Right ventricle myocardium superior (tissue), 1 donor: ENCODE results near the gene GRM7. TPM values are rescaled to one million over a fixed set of nuclear protein-coding genes. Genes with fewer than 3 reads are reported as not detected.

Experiments
- ATAC-seq: fragments of 200-7000 bp; cut with Tn5 transposase; one replicate; pipeline ENCODE4 v1.9.1; 2020; ENCODE audit warnings: mild to moderate bottlenecking; ENCODE audit not compliant: poor library complexity
- DNase-seq: peaks from one replicate; pipeline ENCODE4 v3.0.0-alpha.2; 2020
- intact Hi-C: fragments of 100-400 bp; cut with DNase I; formaldehyde crosslinking; loops from one replicate; pipeline ENCODE4 v1.11.2; 2022
- total RNA-seq: library from RNA; stranded (reverse); fragmentation: NEBNext Ultra II Directional; extraction: Animal tissue kit (Norgen Biotek cat#: 25700); gene quantifications from one replicate; pipeline ENCODE4 v1.2.1, GENCODE V29; 2021
- donor health status: DM: no; HTN: yes; CAD: no; lungs with severe emphysema.

The GRM7 gene
- total RNA-seq, 1 donor from 2014 or later = not detected

GRCh38 chr3:7357101-7357500, 496.2 kb downstream of the GRM7 start:
- DNase-seq (no peak), ATAC-seq (no peak)
- intact Hi-C loops = no loop called here

- ATAC-seq (no peak), DNase-seq (no peak)
- intact Hi-C loops = no loop called here
Observed at GRCh38 chr3:7367968-7368367, 507.1 kb downstream of the GRM7 start.

GRCh38 chr3:7368597-7368996, 507.7 kb downstream of the GRM7 start:
- no peak for DNase-seq
- intact Hi-C loops = no loop called here
- ATAC-seq = no peak

- intact Hi-C loops = no loop called here
- DNase-seq = no peak
- ATAC-seq = no peak
Observed at GRCh38 chr3:7371693-7372572, 511.0 kb downstream of the GRM7 start.

GRCh38 chr3:7377103-7377502, 516.2 kb downstream of the GRM7 start:
- ATAC-seq (no peak), DNase-seq (no peak)
- intact Hi-C loops = no loop called here

- DNase-seq (no peak), ATAC-seq (no peak)
- intact Hi-C loops = no loop called here
Observed at GRCh38 chr3:7381741-7382140, 520.8 kb downstream of the GRM7 start.

GRCh38 chr3:7382293-7383010, 521.5 kb downstream of the GRM7 start:
- ATAC-seq (peak; percentile 60), DNase-seq (no peak)
- intact Hi-C loops = no loop called here

GRCh38 chr3:7385635-7386034, 524.7 kb downstream of the GRM7 start:
- DNase-seq (no peak), ATAC-seq (no peak)
- intact Hi-C loops = no loop called here

GRCh38 chr3:7388026-7388425, 527.1 kb downstream of the GRM7 start:
- intact Hi-C loops = no loop called here
- DNase-seq (no peak), ATAC-seq (no peak)

GRCh38 chr3:7392206-7392605, 531.3 kb downstream of the GRM7 start:
- ATAC-seq (no peak), DNase-seq (no peak)
- intact Hi-C loops = no loop called here

- DNase-seq = no peak
- ATAC-seq = no peak
- intact Hi-C loops = no loop called here
Observed at GRCh38 chr3:7393944-7394605, 533.2 kb downstream of the GRM7 start.

GRCh38 chr3:7396534-7396933, 535.6 kb downstream of the GRM7 start:
- DNase-seq (no peak), ATAC-seq (no peak)
- intact Hi-C loops = no loop called here

GRCh38 chr3:7397097-7397496, 536.2 kb downstream of the GRM7 start:
- intact Hi-C loops = no loop called here
- DNase-seq (no peak), ATAC-seq (no peak)

- intact Hi-C loops = no loop called here
- no peak for ATAC-seq
Observed at GRCh38 chr3:7400360-7400759, 539.4 kb downstream of the GRM7 start.

GRCh38 chr3:7401418-7401817, 540.5 kb downstream of the GRM7 start:
- intact Hi-C loops = no loop called here
- ATAC-seq (no peak), DNase-seq (no peak)

More at GRCh38 chr3:7400360-7400759, 539.4 kb downstream of the GRM7 start:
- no peak for DNase-seq

GRCh38 chr3:7407107-7407506, 546.2 kb downstream of the GRM7 start:
- no peak for DNase-seq
- intact Hi-C loops = no loop called here
- no peak for ATAC-seq

- DNase-seq (no peak), ATAC-seq (no peak)
- intact Hi-C loops = no loop called here
Observed at GRCh38 chr3:7410782-7411181, 549.9 kb downstream of the GRM7 start.

GRCh38 chr3:7421065-7421464, 560.1 kb downstream of the GRM7 start:
- intact Hi-C loops = no loop called here
- DNase-seq (no peak), ATAC-seq (no peak)

GRCh38 chr3:7423036-7423435, 562.1 kb downstream of the GRM7 start:
- no peak for DNase-seq
- no peak for ATAC-seq
- intact Hi-C loops = no loop called here

GRCh38 chr3:7423995-7424394, 563.1 kb downstream of the GRM7 start:
- intact Hi-C loops = no loop called here
- DNase-seq = no peak
- ATAC-seq = no peak
